HCT116 (cell line): ENCODE data around the gene NCKAP5L.

Experiments used
- POLR2A ChIP-seq: IDR thresholded peaks from 2 replicates; pipeline ENCODE4 v1.7.0; 2011; ENCODE audit warnings: borderline replicate concordance; ENCODE audit not compliant: insufficient read depth, insufficient read length; ENCODE audit errors: extremely low read depth
- RAD21 ChIP-seq: IDR thresholded peaks from 2 replicates; pipeline ENCODE4 v1.6.1; 2012; ENCODE audit warnings: low read depth, mild to moderate bottlenecking
- TF ChIP-seq, protein P1 (sequence below): IDR thresholded peaks from 2 replicates; pipeline ENCODE4 v1.6.1; 2012

DNA sequence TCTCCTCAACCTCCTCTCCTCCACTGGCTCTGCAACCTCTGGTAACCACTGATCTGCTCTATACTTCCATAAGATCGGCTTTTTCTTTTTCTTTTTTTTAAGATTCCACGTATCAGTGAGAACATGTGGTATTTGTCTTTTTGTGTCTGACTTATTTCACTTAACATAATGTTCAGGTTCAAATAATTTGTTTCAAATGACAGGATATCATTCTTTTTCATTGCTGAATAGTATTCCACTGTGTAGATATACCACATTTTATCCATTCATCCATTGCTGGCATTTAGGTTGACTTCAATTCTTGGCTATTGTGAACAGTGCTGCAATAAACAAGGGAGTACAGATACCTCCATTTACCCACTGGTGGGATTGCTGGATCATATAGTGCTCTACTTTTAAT is 40.5 kb downstream of the NCKAP5L start:
- TF ChIP-seq, protein P1, sequence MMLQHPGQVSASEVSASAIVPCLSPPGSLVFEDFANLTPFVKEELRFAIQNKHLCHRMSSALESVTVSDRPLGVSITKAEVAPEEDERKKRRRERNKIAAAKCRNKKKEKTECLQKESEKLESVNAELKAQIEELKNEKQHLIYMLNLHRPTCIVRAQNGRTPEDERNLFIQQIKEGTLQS = no peak
- TF ChIP-seq RAD21 (no peak), POLR2A (no peak)
